ENCODE measurements around the gene SHANK3.

Gene SHANK3

DNA sequence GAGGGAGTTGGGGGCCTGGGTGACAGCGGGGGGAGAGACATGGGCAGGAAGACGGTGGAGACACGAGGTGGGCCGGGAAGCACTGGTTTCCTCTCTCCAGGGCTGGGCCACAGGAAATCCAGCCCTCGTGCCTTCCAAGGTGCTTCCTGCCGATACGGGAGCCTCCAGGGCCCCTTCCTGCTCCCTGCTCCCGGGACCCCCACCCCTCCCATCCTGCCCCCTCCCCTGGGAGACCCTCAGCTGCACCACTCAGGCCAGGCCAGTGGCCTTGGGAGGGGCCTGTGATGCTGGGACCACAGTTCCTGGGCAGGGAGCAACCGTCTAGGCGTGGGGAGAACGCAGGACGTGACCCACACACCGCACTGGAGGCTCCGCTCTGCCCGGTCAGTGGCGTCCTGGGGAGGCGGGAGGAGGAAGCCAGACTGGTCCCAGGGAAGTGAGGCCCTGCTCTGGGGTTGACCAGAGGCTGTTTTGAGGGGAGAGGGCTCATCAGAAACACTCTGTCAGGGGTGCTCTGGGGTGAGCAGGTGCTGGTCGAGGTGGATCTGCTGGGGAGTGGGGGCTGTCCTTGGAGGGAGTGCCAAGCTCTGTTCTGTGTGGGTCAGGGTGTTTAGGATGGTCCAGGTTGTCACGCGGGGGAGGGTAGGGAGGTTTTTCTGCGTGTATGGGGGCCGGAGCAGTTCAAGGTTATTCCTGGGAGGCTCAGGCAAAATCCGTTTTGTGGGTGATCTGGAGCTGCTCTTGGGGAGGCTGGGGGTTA, at the start of gene SHANK3:
Gene SHANK3 (plus strand): TSS at position 353 of the 760 bp plus-strand sequence.
- FAIRE-seq (no peak), DNase-seq (ENCODE audit: insufficient read length, low spot score) (no peak)
- TF ChIP-seq CTCF (IDR thresholded peaks at IDR 0.05; ENCODE audit: insufficient read depth, missing control alignments) = no peak

GRCh38 chr22:50624347-50625130, 48.1 kb upstream of the SHANK3 start:
- no peak for FAIRE-seq
- DNase-seq (ENCODE audit: insufficient read length, low spot score) = no peak
- TF ChIP-seq CTCF (IDR thresholded peaks at IDR 0.05; ENCODE audit: insufficient read depth, missing control alignments) = no peak

GRCh38 chr22:50625131-50625567, 47.5 kb upstream of the SHANK3 start:
- TF ChIP-seq CTCF (IDR thresholded peaks at IDR 0.05; ENCODE audit: insufficient read depth, missing control alignments) = no peak
- FAIRE-seq (no peak), DNase-seq (ENCODE audit: insufficient read length, low spot score) (no peak)

DNA sequence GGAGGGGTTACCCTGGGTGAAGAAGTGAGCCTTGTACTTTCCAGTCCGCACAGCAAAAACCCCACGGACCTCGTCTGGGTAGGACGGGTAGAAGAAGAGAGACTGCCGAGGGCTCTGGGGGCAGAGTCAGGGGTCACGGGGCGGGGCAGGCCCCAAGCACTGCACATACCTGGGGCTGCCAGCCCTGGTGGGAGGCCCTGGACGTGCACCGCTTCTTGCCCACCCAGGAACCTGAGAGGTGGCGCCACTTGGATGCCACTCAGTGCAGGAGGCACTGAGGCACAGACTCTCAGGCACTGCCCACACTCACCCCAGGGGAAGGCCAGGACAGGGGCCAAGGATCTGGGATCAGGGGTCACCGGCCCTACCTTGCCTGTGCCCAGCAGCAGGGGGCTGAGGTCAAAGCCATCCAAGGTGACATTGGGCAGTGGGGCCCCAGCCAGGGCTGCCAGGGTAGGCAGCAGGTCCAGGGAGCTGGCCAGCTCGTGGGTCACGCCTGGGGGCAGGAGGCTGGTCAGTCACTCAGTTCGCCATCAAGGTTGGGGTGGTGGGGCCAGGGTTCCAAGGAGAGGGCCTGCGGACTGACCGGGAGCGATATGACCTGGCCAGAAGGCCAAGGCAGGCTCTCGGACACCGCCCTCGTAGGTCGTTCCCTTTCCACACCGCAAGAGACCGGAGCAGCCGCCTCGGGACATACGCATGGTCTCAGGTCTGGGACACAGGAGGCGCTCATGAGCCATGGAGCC, 46.9 kb upstream of the SHANK3 start:
- no peak for TF ChIP-seq CTCF (IDR thresholded peaks at IDR 0.05; ENCODE audit: insufficient read depth, missing control alignments)
- FAIRE-seq = no peak
- DNase-seq (ENCODE audit: insufficient read length, low spot score) = no peak

DNA sequence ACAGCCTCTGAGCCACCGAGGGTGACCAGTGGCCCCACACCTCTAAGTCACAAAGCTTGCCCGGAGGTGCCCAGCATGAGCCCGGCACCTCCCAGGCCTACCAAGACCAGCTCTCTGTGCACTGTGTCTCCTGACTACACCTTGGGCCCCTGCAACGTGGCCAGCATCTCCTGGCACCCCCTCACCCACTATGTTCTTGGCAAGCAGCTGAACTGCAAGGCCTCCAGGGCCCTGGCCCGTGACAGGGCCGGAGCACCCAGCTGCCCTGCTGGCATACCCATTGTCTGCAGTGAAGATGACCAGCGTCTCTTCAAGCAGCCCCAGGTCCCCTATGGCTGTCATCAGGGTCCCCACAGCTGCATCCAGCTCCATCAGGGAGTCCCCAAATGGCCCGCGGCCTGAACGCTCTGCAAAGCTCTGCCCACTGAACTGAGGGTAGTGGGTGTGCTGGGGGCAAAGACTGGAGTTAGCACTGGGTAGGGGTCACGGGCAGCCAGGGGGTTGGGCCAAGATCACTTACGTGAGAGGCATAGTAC, 46.2 kb upstream of the SHANK3 start:
- FAIRE-seq (no peak), DNase-seq (ENCODE audit: insufficient read length, low spot score) (no peak)
- TF ChIP-seq CTCF (IDR thresholded peaks at IDR 0.05; ENCODE audit: insufficient read depth, missing control alignments) = no peak

DNA sequence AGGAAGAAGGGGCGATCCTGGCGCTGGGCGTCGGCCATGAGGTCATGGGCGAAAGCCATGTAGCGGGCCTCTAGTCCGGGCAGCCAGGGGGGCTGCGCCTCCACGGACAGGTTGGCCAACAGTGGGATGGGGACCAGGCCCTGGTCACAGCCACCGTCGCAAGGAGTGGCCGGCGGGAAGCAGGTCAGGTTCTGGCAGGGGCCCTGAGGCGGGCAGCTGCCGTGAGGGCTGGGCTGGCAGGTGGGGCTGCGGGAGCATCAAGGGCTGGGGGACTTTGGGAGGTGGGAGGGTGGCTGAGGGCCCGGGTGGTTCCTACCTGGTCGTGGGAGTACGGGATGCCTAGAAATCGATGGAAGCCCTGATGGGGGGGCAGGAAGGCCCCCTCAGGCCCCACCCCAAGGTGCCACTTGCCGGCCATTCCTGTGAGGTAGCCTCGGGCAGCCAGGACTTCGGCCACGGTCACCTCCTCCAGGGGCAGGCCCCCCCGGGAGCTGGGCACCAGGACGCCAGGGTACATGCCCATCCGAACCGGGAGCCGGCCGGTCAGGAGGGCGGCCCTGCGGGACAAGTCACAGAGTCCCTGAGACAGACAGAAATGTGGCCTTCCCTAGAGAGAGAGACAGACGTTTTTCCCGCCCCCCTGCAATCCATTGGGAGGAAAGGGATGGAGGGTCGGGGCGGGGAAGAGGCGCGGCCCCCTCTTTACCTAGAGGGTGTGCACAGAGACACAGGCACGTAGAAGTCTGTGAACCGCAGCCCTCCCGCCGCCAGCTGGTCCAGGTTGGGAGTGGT, 45.6 kb upstream of the SHANK3 start:
- DNase-seq (ENCODE audit: insufficient read length, low spot score) (no peak), FAIRE-seq (no peak)
- no peak for TF ChIP-seq CTCF (IDR thresholded peaks at IDR 0.05; ENCODE audit: insufficient read depth, missing control alignments)
